HAP-1 (cell line): ENCODE measurements around the gene HOXA10.

Experiments used
- DNase-seq, 2 experiments: peaks; one replicate each; pipeline ENCODE4 v3.0.0-alpha.2; 2016 to 2020; ENCODE audit warnings: low spot score in 2 of 2
- H3K27me3 ChIP-seq: fragments of 250-450 bp; sonication (Bioruptor Pico); 2 replicates; pipeline ENCODE4 v1.5.1; 2020; ENCODE audit warnings: low read depth, mild to moderate bottlenecking, moderate library complexity
- H3K36me3 ChIP-seq: fragments of 250-450 bp; sonication (Bioruptor Pico); replicated peaks from 2 replicates; pipeline ENCODE4 v1.5.1; 2020; ENCODE audit warnings: mild to moderate bottlenecking
- H3K4me1 ChIP-seq: fragments of 250-450 bp; sonication (Bioruptor Pico); 2 replicates; pipeline ENCODE4 v1.5.1; 2020; ENCODE audit warnings: mild to moderate bottlenecking
- H3K4me3 ChIP-seq: fragments of 250-450 bp; sonication (Bioruptor Pico); 2 replicates; pipeline ENCODE4 v1.5.1; 2020; ENCODE audit warnings: mild to moderate bottlenecking, moderate library complexity
- H3K9me3 ChIP-seq: fragments of 250-450 bp; sonication (Bioruptor Pico); 2 replicates; pipeline ENCODE4 v1.5.1; 2020; ENCODE audit warnings: mild to moderate bottlenecking, moderate library complexity
- in situ Hi-C: fragments of 300-500 bp; cut with MboI; formaldehyde crosslinking; loops from 3 replicates; pipeline ENCODE4 v1.14.3; 2020; ENCODE audit warnings: low sequenced_read_pairs, inconsistent platforms, mixed read lengths

The HOXA10 gene

DNA sequence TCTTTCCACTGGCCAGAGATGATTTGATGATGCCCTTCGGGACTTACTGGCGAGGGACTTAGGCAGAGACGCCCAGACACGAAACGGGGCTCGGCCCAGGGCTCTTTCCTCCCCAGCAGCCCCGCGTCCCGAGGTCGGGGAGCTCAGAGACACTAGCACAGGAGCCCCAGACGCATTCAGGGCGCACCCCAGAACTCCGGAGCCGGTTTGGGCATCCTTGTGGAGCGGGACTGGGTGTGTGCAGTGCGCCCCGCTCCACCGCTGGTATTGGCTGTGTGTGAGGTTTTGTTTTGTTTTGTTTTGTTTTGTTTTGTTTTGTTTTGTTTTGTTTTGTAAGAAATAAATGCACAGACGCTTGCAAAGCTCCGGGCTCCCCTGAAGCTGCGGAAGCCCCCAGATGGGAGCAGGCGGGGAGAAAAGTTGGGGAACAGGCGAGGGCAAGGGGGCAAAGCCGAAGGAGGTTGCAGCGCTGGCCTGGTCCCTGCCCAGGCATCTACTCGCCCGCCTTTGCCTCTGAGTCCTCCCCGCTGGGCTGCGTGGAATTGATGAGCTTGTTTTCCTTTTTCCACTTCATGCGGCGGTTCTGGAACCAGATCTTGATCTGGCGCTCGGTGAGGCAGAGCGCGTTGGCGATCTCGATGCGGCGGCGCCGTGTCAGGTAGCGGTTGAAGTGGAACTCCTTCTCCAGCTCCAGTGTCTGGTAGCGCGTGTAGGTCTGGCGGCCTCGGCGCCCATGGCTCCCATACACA, 28.8 kb downstream of the HOXA10 start:
- H3K9me3 ChIP-seq: no peaks in the 10 kb centered on the region
- no peaks in the 10 kb centered on the region for H3K27me3 ChIP-seq
- in situ Hi-C loops: no loop called here
- no peak for DNase-seq
- no peak overlapping the region for H3K4me3 ChIP-seq
- peaks cover 9% of the 10 kb centered on the region for H3K4me1 ChIP-seq
- H3K36me3 ChIP-seq: peaks cover 57% of the 10 kb centered on the region

- in situ Hi-C loops: no loop called here
- H3K27me3 ChIP-seq: no peaks in the 10 kb centered on the region
- DNase-seq: no peak
- peaks cover 9% of the 10 kb centered on the region for H3K4me1 ChIP-seq
- no peak overlapping the region for H3K4me3 ChIP-seq
- H3K9me3 ChIP-seq: no peaks in the 10 kb centered on the region
- H3K36me3 ChIP-seq: peaks cover 57% of the 10 kb centered on the region
Measured at GRCh38 chr7:27144781-27145164, 29.3 kb downstream of the HOXA10 start.

DNA sequence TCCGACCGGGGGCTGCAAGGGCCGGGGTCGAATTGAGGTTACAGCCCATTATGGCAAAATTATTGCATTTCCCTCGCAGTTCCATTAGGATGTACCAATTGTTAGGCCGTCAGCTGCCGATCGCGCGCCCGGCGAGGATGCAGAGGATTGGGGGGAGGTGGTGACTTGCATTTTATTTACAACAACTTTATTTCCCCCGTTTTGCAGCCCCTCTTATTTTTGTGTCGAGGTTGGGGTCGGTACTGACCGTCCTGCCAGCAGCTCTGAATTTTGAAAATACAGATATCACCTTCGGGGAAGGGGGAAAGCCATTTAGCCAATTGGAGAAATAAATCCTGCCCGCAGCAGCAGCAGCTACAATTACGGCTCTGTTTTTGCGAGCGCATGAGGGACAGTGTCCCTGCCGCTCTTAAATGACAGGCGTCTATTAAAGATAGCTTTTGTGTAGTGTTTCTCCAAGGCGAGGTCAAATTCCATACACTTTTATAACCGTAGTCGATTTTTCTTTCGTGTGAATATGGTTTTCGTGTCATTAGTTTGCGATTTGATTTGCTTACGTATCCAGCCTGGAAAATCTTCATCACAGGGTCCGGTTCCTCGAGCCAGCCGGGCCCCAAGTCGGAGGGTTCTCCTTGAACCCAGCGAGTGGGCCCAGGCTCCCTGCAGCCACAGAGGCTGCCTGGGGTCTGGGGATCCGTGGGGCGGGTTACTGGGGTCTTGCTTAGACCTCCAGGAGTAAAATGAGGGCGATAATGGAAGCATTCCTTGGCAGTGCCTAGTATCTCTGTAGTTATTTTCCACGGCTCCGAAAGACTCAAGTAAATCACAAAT, 30.0 kb downstream of the HOXA10 start:
- Histone ChIP-seq H3K4me3 (no peak overlapping the region), H3K27me3 (no peaks in the 10 kb centered on the region), H3K36me3 (peaks cover 57% of the 10 kb centered on the region), H3K9me3 (no peaks in the 10 kb centered on the region), H3K4me1 (peaks cover 9% of the 10 kb centered on the region)
- no peak for DNase-seq
- in situ Hi-C loops: no loop called here

- H3K4me3 ChIP-seq: no peak within 1 kb of the TSS
- in situ Hi-C loops: no loop called here
- no peaks in the 10 kb centered on the region for H3K27me3 ChIP-seq
- peaks cover 2% of the 10 kb centered on the region for H3K4me1 ChIP-seq
- peaks cover 58% of the 10 kb centered on the region for H3K36me3 ChIP-seq
- H3K9me3 ChIP-seq: no peaks in the 10 kb centered on the region
- DNase-seq: no peak
Measured at GRCh38 chr7:27143023-27143949, 30.8 kb downstream of the HOXA10 start, which contains the start of gene HOXA5. TSS of gene HOXA5 (minus strand) at chr7:27143681. CDS start at chr7:27143607, 74 bp downstream.

- Histone ChIP-seq H3K27me3 (no peaks in the 10 kb centered on the region), H3K9me3 (no peaks in the 10 kb centered on the region), H3K4me1 (0 out of 2 replicates have a peak, but pooled peaks cover 2% of the 10 kb centered on the region), H3K36me3 (peaks cover 65% of the 10 kb centered on the region), H3K4me3 (no peak overlapping the region)
- no peak for DNase-seq
- in situ Hi-C loops: no loop called here
Measured at GRCh38 chr7:27142580-27143022, 31.5 kb downstream of the HOXA10 start.

- 0 out of 2 replicates have a peak, but pooled peaks cover 2% of the 10 kb centered on the region for H3K4me1 ChIP-seq
- no peaks in the 10 kb centered on the region for H3K9me3 ChIP-seq
- in situ Hi-C loops: no loop called here
- DNase-seq: no peak
- H3K4me3 ChIP-seq: no peak overlapping the region
- H3K27me3 ChIP-seq: no peaks in the 10 kb centered on the region
- H3K36me3 ChIP-seq: peaks cover 65% of the 10 kb centered on the region
Measured at GRCh38 chr7:27141923-27142579, 32.1 kb downstream of the HOXA10 start.

GRCh38 chr7:27141137-27141922, 32.8 kb downstream of the HOXA10 start:
- no peaks in the 10 kb centered on the region for H3K27me3 ChIP-seq
- no peaks in the 10 kb centered on the region for H3K9me3 ChIP-seq
- no peak for DNase-seq
- peaks cover 58% of the 10 kb centered on the region for H3K36me3 ChIP-seq
- no peak overlapping the region for H3K4me3 ChIP-seq
- in situ Hi-C loops: no loop called here
- H3K4me1 ChIP-seq: 0 out of 2 replicates have a peak, but pooled peaks cover 2% of the 10 kb centered on the region

DNA sequence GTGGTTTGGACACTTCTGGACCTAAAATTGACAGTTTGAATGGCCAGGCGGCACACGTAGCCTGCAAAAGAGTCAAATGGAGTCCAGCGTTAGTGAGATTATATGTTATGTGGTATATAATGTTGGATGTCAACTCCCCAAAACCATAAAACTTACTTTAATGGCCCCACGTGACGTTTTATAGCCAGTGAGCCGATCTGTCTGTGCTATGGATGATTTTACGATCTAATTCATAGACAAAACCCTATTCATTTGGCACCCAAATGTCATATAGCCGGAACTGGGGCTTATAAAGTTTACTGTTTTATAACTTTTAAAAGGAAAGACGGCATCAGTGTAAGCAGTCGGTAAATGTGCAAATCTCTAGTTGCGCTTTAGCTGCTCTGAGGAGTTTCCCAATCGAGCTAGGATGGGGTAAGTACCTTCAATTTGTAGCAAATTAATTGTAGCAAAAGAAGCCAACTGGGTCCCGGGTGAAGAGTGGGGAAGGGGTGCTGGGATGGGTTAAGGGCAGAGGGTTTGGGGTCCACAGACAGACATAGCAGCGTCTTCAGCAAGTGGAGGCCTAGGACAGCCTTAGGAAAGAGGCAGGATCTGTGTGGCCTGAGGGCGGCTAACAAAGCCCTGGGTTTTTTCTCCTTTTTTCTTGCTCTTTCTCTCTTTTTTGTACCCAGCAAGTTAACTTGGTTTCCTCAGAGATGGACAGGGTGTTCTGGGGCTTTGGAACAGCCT, 33.8 kb downstream of the HOXA10 start:
- peaks cover 47% of the 10 kb centered on the region for H3K36me3 ChIP-seq

DNA sequence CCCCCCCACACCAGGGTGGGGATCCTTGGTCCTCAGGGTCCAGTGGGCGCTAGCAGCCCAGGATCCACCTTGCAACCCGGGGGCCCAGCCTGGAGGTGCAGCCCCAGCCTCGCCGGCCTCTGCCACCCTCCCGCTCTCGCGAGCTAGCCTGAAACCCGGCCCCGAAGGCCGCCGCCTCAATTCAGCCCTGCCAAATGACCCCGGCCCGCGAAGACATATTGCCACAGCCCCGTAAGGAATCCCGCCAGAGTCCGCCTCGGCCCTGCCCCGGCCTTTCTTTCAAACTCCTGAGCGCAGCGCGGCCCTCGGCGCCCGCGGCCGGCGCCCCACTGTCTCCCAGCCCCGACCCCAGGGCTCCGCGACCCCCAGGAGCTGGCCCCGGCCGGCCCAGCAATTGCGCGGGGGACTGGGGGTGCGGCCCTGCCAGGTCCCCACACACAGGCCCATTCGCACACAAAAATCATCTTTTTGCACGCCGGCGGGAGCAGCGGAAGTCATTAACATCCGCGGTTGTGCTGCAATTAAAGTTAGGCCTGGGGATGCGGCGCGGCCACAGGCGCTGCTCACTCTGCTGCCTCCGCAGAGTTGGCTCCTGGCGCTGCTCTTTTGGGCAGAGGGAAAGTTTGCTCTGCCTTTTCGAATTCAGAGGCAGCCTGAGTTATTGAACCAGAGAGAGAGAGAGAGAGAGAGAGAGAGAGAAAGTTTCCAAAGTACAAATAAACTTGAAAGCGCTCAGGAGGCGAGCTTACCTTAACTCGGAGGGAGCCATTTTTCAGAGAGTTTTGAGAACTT, 34.6 kb downstream of the HOXA10 start:
- H3K27me3 ChIP-seq: no peaks in the 10 kb centered on the region

More for the DNA sequence above, 33.8 kb downstream of the HOXA10 start:
- DNase-seq: no peak
- Histone ChIP-seq H3K4me1 (0 out of 2 replicates have a peak, but pooled peaks cover 2% of the 10 kb centered on the region), H3K9me3 (no peaks in the 10 kb centered on the region), H3K4me3 (no peak overlapping the region), H3K27me3 (no peaks in the 10 kb centered on the region)
- in situ Hi-C loops: no loop called here

GRCh38 chr7:27138985-27139333, 35.2 kb downstream of the HOXA10 start:
- no peak for DNase-seq
- in situ Hi-C loops: no loop called here
- H3K36me3 ChIP-seq: peaks cover 34% of the 10 kb centered on the region
- no peak overlapping the region for H3K4me3 ChIP-seq
- 0 out of 2 replicates have a peak, but pooled peaks cover 2% of the 10 kb centered on the region for H3K4me1 ChIP-seq
- no peaks in the 10 kb centered on the region for H3K9me3 ChIP-seq
- H3K27me3 ChIP-seq: no peaks in the 10 kb centered on the region

More for the DNA sequence above, 34.6 kb downstream of the HOXA10 start:
- DNase-seq: no peak
- H3K9me3 ChIP-seq: no peaks in the 10 kb centered on the region
- 0 out of 2 replicates have a peak, but pooled peaks cover 2% of the 10 kb centered on the region for H3K4me1 ChIP-seq
- no peak overlapping the region for H3K4me3 ChIP-seq
- peaks cover 40% of the 10 kb centered on the region for H3K36me3 ChIP-seq
- in situ Hi-C loops: no loop called here

GRCh38 chr7:27138472-27138871, 35.6 kb downstream of the HOXA10 start:
- H3K4me3 ChIP-seq: no peak overlapping the region
- H3K36me3 ChIP-seq: peaks cover 29% of the 10 kb centered on the region
- DNase-seq: no peak
- in situ Hi-C loops: no loop called here
- no peaks in the 10 kb centered on the region for H3K9me3 ChIP-seq
- 0 out of 2 replicates have a peak, but pooled peaks cover 2% of the 10 kb centered on the region for H3K4me1 ChIP-seq
- H3K27me3 ChIP-seq: no peaks in the 10 kb centered on the region
